RCC 7860 (cell line): ENCODE measurements around the gene TNC.

ENCODE experiments used
- DNase-seq: peaks from one replicate; pipeline ENCODE4 v3.0.0-alpha.2; 2015; ENCODE audit warnings: low spot score
- FAIRE-seq: peaks from 2 replicates; lab custom pipeline; 2012; peaks lifted over from hg19 to GRCh38; lab: Jason Lieb, UNC

The TNC gene

DNA sequence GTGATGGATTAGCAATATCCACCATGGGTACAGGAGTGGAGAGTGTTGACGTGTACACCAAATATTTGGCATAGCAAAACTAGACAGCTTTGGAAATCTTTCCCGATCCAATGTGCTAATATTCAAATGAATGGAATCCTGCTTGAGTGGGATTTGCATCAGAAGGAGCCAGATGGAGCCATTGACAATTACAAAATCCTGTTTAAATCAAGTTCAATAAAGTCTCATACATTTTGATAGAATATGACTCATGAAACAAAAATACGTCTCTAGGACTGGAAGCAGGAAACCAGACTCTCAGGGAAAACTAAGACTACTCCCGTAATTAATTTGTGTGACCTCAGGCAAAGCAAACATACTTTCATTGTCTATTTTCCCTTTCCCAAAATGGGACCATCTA, 13.0 kb downstream of the TNC start:
- FAIRE-seq, result no peak
- DNase-seq, result no peak

DNA sequence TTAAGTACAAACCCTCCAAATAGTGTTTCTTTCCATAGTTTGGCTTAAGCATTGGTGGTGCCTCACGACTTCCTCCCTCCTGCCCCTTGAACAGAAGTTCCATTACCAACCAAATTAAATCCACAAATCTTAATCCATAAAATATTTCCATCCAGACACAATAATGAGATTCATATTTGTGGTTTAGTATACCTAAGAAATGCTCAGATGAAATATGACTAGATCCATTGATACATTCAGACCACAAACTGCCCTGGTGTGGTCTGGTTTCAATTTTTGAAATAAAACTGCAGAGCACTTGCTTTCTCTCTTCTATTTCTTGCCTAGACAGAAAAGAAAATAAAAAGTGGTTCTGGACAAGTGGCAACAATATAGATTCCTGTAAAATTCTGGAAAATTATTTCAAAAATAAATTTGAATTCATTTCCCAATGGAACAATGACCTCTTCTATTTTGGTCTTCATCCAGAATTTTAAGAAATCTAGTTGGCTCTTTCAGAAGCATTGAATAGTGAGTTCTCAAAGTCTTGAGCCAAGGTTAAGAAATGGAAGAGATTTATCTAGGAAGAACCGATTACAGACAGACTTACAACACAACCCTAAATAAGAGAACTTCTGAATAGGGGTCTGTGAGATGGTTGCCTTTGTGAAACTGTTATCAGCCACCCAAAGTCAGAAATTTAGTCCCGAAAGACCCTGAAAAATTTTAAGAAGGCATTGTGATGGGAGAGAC, 14.0 kb downstream of the TNC start:
- DNase-seq (no peak), FAIRE-seq (no peak)

DNA sequence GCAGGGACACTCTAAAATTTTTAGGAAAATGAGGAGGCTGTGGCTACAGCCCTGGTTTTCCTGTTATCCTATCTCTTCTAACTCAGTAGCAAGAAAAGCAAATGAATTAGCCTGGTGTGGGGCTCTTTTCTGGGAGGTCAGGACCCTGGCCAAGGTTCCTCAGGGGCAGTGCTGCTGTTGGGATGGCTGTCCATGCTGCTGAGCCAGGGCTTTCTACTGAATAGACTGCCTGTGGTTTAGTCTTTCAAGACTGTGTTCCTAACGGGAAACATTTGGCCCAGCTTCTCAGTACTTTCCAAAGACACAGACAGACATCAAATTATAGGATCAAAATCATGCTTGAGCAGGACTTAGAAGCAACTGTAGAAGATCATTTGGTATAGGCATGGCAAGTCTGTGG, 18.1 kb downstream of the TNC start:
- DNase-seq, result no peak
- no peak for FAIRE-seq

- FAIRE-seq (peak; percentile 58), DNase-seq (peak; percentile 50)
Measured at GRCh38 chr9:115098226-115098965, 19.6 kb downstream of the TNC start.

GRCh38 chr9:115093520-115093919, 24.4 kb downstream of the TNC start:
- FAIRE-seq (no peak), DNase-seq (no peak)

DNA sequence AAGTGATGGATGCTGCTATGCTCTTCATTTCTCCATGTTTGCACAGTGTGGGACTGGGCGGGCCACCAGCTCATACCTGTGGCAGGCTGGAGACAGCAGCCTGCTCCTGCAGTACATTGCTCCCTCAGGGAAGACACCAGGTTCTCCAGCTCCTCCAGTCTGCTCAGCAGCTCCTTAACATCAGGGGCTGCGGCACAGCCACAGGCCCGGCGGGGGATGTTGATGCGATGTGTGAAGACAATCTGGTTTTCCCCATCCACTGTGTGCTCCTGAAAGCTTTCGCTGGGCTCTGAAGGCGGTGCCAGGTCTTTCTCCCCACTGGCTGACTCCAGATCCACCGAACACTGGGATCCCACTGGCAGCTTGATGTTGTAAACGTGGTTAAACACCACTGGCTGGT, 27.5 kb downstream of the TNC start:
- FAIRE-seq, result no peak
- no peak for DNase-seq

DNA sequence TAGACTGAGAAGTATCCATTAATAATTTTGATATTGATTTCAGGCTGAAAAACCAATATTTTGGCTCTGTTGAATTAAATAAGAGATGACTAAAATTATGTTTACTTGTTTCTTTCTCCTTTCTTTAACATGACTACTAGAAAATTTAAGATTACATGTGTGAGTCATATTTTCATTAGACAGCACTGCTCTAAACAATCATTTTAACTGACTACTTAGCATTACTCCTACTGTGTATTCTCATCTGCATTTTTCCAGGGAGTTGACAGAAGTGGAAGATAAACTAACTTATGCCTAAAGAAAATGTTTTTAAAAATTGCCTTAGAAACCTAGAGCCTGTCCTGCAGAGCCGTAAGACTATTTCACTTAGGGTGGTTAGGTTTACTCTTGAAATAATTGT, 29.1 kb downstream of the TNC start:
- FAIRE-seq, result no peak
- no peak for DNase-seq

GRCh38 chr9:115086886-115087285, 31.1 kb downstream of the TNC start:
- no peak for DNase-seq
- no peak for FAIRE-seq

DNA sequence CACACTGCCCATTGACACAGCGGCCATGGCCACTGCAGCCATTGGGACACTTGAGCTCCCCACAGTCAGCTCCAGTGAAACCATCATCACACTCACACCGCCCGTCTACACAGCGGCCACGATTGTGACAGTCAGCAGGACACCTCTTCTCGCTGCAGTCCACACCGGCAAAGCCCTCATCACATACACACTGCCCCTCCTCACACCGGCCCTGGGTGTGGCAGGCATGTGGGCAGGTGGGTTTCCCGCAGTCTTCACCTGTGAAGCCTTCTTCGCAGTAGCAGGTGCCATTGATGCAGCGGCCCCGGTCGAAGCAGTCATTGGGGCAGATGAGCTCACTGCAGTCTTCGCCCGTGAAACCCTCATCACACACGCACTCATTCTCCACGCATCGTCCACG, 31.5 kb downstream of the TNC start:
- no peak for FAIRE-seq
- DNase-seq, result no peak

DNA sequence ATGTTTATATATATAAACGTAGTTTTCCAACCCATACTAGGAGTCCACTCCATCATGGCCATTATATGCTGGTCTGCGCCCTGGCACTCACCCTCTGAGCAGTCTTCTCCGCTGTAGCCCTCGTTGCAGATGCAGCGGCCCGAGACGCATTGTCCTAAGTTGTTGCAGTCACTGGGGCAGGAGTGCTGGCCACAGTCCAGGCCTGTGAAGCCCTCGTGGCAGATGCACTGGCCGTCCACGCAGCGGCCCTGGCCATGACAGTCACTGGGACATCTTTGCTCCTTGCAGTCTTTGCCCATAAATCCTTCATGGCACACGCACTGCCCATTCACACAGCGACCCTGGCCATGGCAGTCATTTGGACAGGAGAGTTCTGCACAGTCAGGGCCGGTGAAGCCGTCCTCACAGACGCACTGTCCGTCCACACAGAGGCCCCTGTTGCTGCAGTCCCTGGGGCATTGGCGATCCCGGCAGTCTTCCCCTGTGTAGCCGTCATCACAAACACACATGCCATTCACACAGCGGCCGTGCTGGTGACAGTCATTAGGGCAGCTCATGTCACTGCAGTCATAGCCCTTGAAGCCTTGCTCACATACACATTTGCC, 32.1 kb downstream of the TNC start:
- no peak for DNase-seq
- FAIRE-seq, result no peak

DNA sequence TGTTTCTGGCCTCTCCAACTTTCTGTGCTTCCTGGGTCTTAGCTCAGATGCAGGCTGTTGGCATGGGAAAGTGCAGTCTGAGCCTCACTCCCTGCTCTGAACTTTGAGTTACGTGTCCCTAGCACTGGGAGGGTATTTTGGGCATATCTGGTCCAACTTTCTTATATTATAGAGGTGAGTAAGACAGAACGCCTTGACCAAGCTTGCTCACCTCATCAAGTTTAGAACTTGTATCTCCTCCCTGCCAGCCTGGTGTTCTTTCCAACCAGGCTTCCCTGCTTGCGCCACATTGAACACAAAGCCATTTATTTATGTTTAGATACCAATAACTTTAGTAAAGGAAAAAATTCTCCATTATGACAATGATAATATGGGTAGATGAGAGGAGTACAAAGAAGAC, 33.2 kb downstream of the TNC start:
- FAIRE-seq, result no peak

DNA sequence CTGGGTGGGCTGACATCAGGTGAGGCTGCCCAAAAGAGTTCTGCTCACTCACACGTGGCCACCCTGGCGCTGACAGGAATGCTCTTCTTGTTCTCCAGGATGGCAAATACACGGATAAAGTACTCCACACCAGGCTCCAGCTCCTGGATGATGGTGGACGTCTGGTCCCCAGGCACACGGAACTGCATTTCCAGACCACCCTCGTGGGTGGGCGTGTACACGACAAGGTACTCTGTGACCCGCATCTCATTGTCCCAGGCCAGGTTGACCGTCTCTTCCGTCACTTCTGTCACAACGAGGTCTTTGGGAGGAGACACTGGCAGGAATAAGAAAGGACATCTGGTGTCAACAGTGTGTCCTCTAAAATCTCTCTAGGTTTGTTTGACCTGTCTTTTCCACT, 33.8 kb downstream of the TNC start:
- FAIRE-seq, result no peak
- no peak for DNase-seq

More for the DNA sequence above, 33.2 kb downstream of the TNC start:
- no peak for DNase-seq

GRCh38 chr9:115080242-115080641, 37.7 kb downstream of the TNC start:
- FAIRE-seq, result no peak

GRCh38 chr9:115079156-115079555, 38.8 kb downstream of the TNC start:
- FAIRE-seq (no peak), DNase-seq (no peak)

More at GRCh38 chr9:115080242-115080641, 37.7 kb downstream of the TNC start:
- no peak for DNase-seq

DNA sequence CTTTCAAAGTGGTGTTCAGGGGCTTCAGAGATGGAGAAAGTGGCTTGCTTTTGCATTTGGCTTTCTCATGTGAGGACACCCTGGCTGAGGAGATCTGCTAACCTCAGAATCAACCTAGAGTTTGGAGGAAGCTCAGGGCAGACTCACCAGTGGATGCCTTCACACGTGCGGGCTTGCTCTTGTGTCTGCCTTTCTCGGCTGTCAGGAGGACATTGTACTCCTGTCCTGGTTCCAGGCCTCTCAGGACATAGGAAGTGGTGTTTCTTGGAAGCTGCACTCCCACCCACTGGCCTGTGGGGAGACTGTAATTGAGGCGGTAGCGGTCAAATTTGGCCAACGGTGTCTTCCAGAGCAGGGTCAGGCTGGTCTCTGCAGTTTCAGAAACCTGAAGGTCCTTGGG, 44.5 kb downstream of the TNC start:
- no peak for FAIRE-seq

DNA sequence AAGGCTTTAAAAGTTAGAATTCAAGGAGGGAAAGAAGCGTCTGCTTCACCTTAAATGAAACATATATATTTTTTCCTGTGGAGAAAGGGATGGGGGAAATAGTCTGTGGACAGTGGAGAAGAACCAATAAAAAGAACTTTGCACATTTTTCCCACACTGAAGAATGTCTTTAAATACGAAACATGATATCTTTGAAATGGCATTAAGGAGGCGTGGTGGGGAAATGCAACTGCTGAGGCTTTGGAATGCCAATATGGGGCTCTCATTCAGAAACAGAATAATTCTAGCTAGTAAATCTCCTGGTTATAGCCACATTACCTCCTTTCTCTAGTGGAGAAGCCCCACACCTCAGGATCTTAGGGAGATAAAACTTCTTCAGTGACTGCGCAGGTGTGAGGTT, 46.8 kb downstream of the TNC start:
- FAIRE-seq, result no peak
- no peak for DNase-seq

More for the DNA sequence above, 44.5 kb downstream of the TNC start:
- no peak for DNase-seq

GRCh38 chr9:115069771-115070170, 48.2 kb downstream of the TNC start:
- DNase-seq (no peak), FAIRE-seq (no peak)

GRCh38 chr9:115069302-115069701, 48.7 kb downstream of the TNC start:
- FAIRE-seq, result no peak
- no peak for DNase-seq

- DNase-seq (no peak), FAIRE-seq (no peak)
Measured at GRCh38 chr9:115068031-115068430, 49.9 kb downstream of the TNC start.

GRCh38 chr9:115063058-115063845, 54.7 kb downstream of the TNC start:
- FAIRE-seq (no peak), DNase-seq (no peak)

- DNase-seq (no peak), FAIRE-seq (no peak)
Measured at GRCh38 chr9:115058684-115059315, 59.2 kb downstream of the TNC start.
